NCI-H2081 treated with DMSO at 0.1 percent for 48 hours (cell line): ENCODE data around the gene SQSTM1.

Source experiments
- DNase-seq: peaks from one replicate; lab custom pipeline; 2025; lab: John Stamatoyannopoulos, UW

SQSTM1 gene

GRCh38 chr5:179795049-179795862, 25.4 kb upstream of the SQSTM1 start:
- no peak for DNase-seq

- no peak for DNase-seq
Measured at GRCh38 chr5:179795863-179796833, 24.6 kb upstream of the SQSTM1 start.

GRCh38 chr5:179796877-179797608, 23.7 kb upstream of the SQSTM1 start:
- no peak for DNase-seq

- DNase-seq, result no peak
Measured at GRCh38 chr5:179797741-179798140, 23.0 kb upstream of the SQSTM1 start.

- DNase-seq, result no peak
Measured at GRCh38 chr5:179798144-179798770, 22.4 kb upstream of the SQSTM1 start.

- no peak for DNase-seq
Measured at GRCh38 chr5:179798771-179799643, 21.7 kb upstream of the SQSTM1 start.

GRCh38 chr5:179799644-179799973, 21.1 kb upstream of the SQSTM1 start:
- DNase-seq, result no peak

- DNase-seq, result no peak
Measured at GRCh38 chr5:179800071-179800695, 20.5 kb upstream of the SQSTM1 start.

- no peak for DNase-seq
Measured at GRCh38 chr5:179800696-179801201, 20.0 kb upstream of the SQSTM1 start.

GRCh38 chr5:179801304-179802206, 19.1 kb upstream of the SQSTM1 start:
- no peak for DNase-seq

GRCh38 chr5:179802207-179802883, 18.4 kb upstream of the SQSTM1 start:
- DNase-seq, result no peak

GRCh38 chr5:179802950-179803562, 17.6 kb upstream of the SQSTM1 start:
- peak; percentile 26 for DNase-seq

- no peak for DNase-seq
Measured at GRCh38 chr5:179803651-179804554, 16.8 kb upstream of the SQSTM1 start.

GRCh38 chr5:179804555-179804947, 16.2 kb upstream of the SQSTM1 start:
- no peak for DNase-seq

GRCh38 chr5:179805070-179805528, 15.6 kb upstream of the SQSTM1 start:
- no peak for DNase-seq

GRCh38 chr5:179805529-179806249, 15.0 kb upstream of the SQSTM1 start:
- DNase-seq, result no peak
